ENCODE measurements around the gene SDS. TPM values are rescaled to one million over a fixed set of nuclear protein-coding genes. Genes with fewer than 3 reads are reported as not detected.
A peak's percentile ranks its signal among the peaks of the same experiment; 100 is the strongest.

The SDS gene
- total RNA-seq, 2 experiments from 2014 or later, result not detected

DNA sequence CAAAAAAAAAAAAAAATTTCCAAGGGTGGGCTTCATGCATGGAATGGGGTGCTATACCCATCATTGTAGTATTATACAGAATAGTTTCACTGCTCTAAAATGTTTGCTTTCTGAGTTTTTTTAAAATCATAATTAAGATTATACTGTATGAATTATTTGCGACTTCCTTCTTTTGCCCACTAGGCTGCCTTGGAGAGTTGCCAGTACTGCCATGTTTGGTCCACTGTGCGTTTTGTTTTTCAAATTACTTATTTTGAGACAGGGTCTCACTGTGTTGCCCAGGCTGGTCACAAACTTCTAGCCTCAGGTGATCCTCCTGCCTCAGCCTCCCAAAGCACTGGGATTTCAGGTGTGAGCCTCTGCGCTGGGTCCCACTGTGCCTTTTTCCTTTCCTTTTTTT, 25.4 kb downstream of the SDS start:
- intact Hi-C loops (cut with micrococcal nuclease), result no loop called here
- Mint-ChIP-seq H3K27me3 (ENCODE audit: low read depth) (no peaks in the 10 kb centered on the region), H3K4me1 (ENCODE audit: low read depth) (no peaks in the 10 kb centered on the region), H3K4me3 (no peak overlapping the region), H3K9me3 (no peaks in the 10 kb centered on the region), H3K27ac (no peak overlapping the region), H3K36me3 (ENCODE audit: low read depth) (peaks cover 16% of the 10 kb centered on the region)
- CTCF ChIA-PET, result interaction anchor here (1.4 kb wide), 1 partner anchor 47 kb away, joined by 6 read pairs; no protein-coding TSS in a partner anchor
- DNase-seq, result no peak

DNA sequence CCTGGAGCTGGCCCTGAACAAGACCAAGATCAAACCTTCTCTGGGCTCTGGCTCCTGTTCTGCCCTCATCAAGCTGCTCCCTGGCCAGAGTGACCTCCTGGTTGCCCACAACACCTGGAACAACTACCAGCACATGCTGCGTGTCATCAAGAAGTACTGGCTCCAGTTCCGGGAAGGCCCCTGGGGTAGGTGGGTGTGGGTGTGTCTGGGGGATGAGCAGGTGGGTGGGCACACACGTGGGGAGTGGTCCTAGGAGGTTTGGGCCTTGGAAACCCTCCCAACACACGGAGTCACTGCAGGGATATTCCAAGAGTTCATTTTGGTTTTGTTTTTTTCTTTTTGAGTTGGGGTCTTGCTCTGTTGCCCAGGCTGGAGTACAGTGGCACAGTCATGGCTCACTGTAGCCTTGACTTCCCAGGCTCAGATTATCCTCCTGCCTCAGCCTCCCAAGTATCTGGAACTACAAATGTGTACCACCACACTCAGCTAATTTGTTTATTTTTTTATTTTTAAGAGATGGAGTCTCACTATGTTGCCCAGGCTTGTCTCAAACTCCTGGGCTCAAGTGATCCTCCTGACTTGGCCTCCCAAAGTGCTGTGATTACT, 28.8 kb downstream of the SDS start:
- H3K27me3 Mint-ChIP-seq (ENCODE audit: low read depth), result no peaks in the 10 kb centered on the region
- no peak for DNase-seq
- peaks cover 14% of the 10 kb centered on the region for H3K36me3 Mint-ChIP-seq (ENCODE audit: low read depth)
- H3K9me3 Mint-ChIP-seq, result no peaks in the 10 kb centered on the region
- H3K27ac Mint-ChIP-seq, result no peak overlapping the region
- no peaks in the 10 kb centered on the region for H3K4me1 Mint-ChIP-seq (ENCODE audit: low read depth)
- no peak overlapping the region for H3K4me3 Mint-ChIP-seq
- CTCF ChIA-PET, result no interaction called here
- intact Hi-C loops (cut with micrococcal nuclease), result no loop called here

DNA sequence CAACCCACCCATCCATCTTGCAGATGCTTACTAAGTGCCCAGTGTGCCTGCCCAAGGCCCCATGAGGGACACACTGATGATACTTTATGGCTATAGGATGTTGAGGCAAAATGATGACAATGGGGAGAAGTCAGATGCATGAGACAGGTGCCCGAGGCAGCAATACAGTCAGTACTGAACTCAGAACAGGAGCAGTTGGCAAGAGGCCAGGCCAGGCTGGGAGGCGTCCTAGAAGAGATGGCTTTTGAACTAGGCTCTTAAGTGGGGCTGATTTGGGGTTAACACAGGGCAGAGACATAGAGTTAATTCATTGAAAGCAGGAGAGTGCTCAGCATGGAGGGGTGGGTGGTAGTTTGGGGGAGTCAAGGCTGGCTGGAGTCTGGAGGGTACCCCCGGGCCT, 29.7 kb downstream of the SDS start:
- Mint-ChIP-seq H3K36me3 (ENCODE audit: low read depth) (peaks cover 17% of the 10 kb centered on the region), H3K9me3 (no peaks in the 10 kb centered on the region), H3K27me3 (ENCODE audit: low read depth) (no peaks in the 10 kb centered on the region), H3K4me3 (no peak overlapping the region), H3K4me1 (ENCODE audit: low read depth) (no peaks in the 10 kb centered on the region), H3K27ac (no peak overlapping the region)
- intact Hi-C loops (cut with micrococcal nuclease), result no loop called here
- CTCF ChIA-PET, result interaction anchor here (0.6 kb wide), 1 partner anchor 104 kb away, joined by 3 read pairs; no protein-coding TSS in a partner anchor
- peak; percentile 16 for DNase-seq

DNA sequence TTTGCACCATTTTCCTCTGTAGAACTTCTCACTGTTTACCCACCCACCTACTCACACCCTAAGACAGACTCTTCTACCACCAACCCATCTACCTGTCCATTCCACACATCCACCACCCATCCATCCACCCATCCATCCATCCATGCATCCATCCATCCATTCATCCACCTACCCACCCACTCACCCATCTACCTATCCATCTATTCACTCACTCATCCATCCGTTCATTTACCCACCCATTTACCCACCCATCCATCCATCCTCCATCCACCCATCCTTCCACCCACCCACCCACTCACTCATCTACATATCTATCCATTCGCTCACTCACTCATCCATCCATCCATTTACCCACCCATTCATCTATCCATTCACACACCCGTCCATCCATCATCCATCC, 30.2 kb downstream of the SDS start:
- intact Hi-C loops (cut with micrococcal nuclease), result no loop called here
- CTCF ChIA-PET, result no interaction called here
- no peak overlapping the region for H3K27ac Mint-ChIP-seq
- H3K4me1 Mint-ChIP-seq (ENCODE audit: low read depth), result no peaks in the 10 kb centered on the region
- H3K4me3 Mint-ChIP-seq, result no peak overlapping the region
- no peak for DNase-seq
- no peaks in the 10 kb centered on the region for H3K9me3 Mint-ChIP-seq
- no peaks in the 10 kb centered on the region for H3K27me3 Mint-ChIP-seq (ENCODE audit: low read depth)
- peaks cover 17% of the 10 kb centered on the region for H3K36me3 Mint-ChIP-seq (ENCODE audit: low read depth)

DNA sequence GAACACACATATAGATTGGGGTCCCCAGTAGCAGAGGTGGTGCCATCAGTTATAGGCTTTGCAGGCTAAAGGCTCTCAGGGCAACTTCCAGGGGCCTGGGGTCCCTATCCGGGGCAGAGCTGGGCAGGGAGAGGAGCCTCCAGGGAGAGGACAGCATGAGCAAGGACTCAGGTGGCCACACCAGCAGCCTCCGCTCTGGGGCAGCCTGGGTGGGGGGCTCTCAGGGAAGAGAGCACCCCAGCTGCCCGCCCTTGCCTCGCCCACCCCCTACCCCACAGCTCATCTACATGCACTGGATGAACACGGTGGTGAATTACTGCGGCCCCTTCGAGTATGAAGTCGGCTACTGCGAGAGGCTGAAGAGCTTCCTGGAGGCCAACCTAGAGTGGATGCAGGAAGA, 31.3 kb downstream of the SDS start:
- Mint-ChIP-seq H3K4me3 (no peak overlapping the region), H3K36me3 (ENCODE audit: low read depth) (peaks cover 17% of the 10 kb centered on the region), H3K27ac (no peak overlapping the region), H3K9me3 (no peaks in the 10 kb centered on the region), H3K27me3 (ENCODE audit: low read depth) (no peaks in the 10 kb centered on the region), H3K4me1 (ENCODE audit: low read depth) (no peaks in the 10 kb centered on the region)
- intact Hi-C loops (cut with micrococcal nuclease), result no loop called here
- CTCF ChIA-PET, result no interaction called here
- no peak for DNase-seq

DNA sequence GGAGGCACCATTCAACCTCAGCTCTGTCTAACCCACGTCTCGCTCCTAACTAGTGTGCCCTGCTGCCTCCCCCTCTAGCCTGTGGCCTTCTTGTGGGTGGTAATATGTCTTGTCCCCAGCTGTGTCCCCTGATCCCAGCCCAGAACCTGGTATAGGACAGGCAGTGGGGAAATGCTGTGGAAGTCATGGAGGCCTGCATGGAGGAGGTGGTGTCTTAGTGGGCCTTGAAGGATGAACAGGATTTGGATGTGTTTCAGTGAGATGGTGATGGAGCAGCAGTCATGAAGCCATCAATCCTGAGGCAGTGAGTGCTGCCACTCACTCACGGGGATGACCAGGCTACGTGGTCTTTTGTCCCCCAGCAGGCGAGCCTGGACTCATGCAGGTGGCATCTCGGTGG, 31.9 kb downstream of the SDS start:
- CTCF ChIA-PET, result no interaction called here
- Mint-ChIP-seq H3K27ac (no peak overlapping the region), H3K36me3 (ENCODE audit: low read depth) (peaks cover 13% of the 10 kb centered on the region), H3K27me3 (ENCODE audit: low read depth) (no peaks in the 10 kb centered on the region), H3K4me3 (no peak overlapping the region), H3K9me3 (no peaks in the 10 kb centered on the region), H3K4me1 (ENCODE audit: low read depth) (no peaks in the 10 kb centered on the region)
- DNase-seq, result no peak
- intact Hi-C loops (cut with micrococcal nuclease), result no loop called here

GRCh38 chr12:113370923-113371682, 32.6 kb downstream of the SDS start:
- H3K4me3 Mint-ChIP-seq, result no peak overlapping the region
- DNase-seq, result no peak
- peaks cover 13% of the 10 kb centered on the region for H3K36me3 Mint-ChIP-seq (ENCODE audit: low read depth)
- CTCF ChIA-PET, result no interaction called here
- H3K27me3 Mint-ChIP-seq (ENCODE audit: low read depth), result no peaks in the 10 kb centered on the region
- no peak overlapping the region for H3K27ac Mint-ChIP-seq
- intact Hi-C loops (cut with micrococcal nuclease), result no loop called here
- H3K4me1 Mint-ChIP-seq (ENCODE audit: low read depth), result no peaks in the 10 kb centered on the region
- H3K9me3 Mint-ChIP-seq, result no peaks in the 10 kb centered on the region

DNA sequence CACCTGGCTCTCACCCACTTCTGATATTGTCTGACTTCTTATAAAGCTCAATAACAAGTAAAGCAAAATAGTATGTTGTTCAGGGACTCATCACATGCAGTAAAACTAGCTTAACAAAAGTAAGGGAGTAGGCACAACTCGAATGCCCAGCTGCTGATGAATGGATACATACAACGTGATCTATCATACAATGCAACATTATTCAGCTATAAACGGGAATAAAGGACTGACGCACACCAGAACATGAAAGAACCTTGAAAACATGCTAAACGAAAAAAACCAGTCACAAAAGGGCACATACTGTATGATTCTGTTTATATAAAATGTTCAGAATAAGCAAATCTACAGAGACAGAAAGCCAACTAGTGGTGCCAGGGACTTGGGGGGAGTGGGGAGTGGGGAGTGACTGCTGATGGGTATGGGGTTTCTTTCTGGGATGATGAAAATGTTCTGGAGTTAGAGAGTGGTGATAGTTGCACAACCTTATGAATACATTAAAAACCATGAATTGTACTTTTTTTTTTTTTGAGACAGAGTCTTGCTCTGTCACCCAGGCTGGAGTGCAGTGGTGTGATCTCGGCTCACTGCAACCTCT, 34.2 kb downstream of the SDS start:
- H3K27ac Mint-ChIP-seq, result no peak overlapping the region
- intact Hi-C loops (cut with micrococcal nuclease), result no loop called here
- CTCF ChIA-PET, result no interaction called here
- H3K4me3 Mint-ChIP-seq, result no peak overlapping the region
- no peaks in the 10 kb centered on the region for H3K9me3 Mint-ChIP-seq
- no peaks in the 10 kb centered on the region for H3K27me3 Mint-ChIP-seq (ENCODE audit: low read depth)
- H3K4me1 Mint-ChIP-seq (ENCODE audit: low read depth), result no peaks in the 10 kb centered on the region
- DNase-seq, result no peak
- H3K36me3 Mint-ChIP-seq (ENCODE audit: low read depth), result peaks cover 13% of the 10 kb centered on the region

DNA sequence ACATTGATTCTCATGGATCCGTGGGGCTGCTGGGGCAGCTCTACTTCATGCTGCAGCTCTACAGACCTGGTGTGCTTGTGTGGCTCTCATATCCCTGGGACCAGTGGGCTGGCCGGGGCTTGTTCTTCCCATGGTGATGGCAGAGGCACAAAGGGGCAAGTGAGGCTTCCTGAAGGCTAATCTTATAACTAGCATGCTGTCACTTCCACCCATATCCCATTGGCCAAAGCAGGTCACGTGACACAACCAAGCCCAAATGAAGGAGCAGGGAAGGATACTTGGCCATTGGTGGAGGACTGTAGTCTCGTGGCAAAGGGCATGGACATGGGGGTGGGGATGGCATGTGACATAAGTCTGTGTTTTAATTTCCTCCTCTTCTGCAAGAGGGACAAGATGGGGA, 35.4 kb downstream of the SDS start:
- Mint-ChIP-seq H3K36me3 (ENCODE audit: low read depth) (peaks cover 12% of the 10 kb centered on the region), H3K27ac (no peak overlapping the region), H3K9me3 (no peaks in the 10 kb centered on the region), H3K4me1 (ENCODE audit: low read depth) (no peaks in the 10 kb centered on the region), H3K4me3 (no peak overlapping the region), H3K27me3 (ENCODE audit: low read depth) (no peaks in the 10 kb centered on the region)
- intact Hi-C loops (cut with micrococcal nuclease), result no loop called here
- DNase-seq, result no peak
- CTCF ChIA-PET, result no interaction called here

- H3K36me3 Mint-ChIP-seq (ENCODE audit: low read depth), result peaks cover 12% of the 10 kb centered on the region
- H3K9me3 Mint-ChIP-seq, result no peaks in the 10 kb centered on the region
- no peak overlapping the region for H3K27ac Mint-ChIP-seq
- DNase-seq, result no peak
- intact Hi-C loops (cut with micrococcal nuclease), result no loop called here
- H3K4me3 Mint-ChIP-seq, result no peak overlapping the region
- H3K4me1 Mint-ChIP-seq (ENCODE audit: low read depth), result no peaks in the 10 kb centered on the region
- CTCF ChIA-PET, result no interaction called here
- no peaks in the 10 kb centered on the region for H3K27me3 Mint-ChIP-seq (ENCODE audit: low read depth)
Observed at GRCh38 chr12:113366827-113367226, 36.9 kb downstream of the SDS start.

- H3K9me3 Mint-ChIP-seq, result no peaks in the 10 kb centered on the region
- H3K27ac Mint-ChIP-seq, result no peak overlapping the region
- CTCF ChIA-PET, result interaction anchor here (0.6 kb wide), 1 partner anchor 158 kb away, joined by 3 read pairs; no protein-coding TSS in a partner anchor
- peaks cover under 1% of the 10 kb centered on the region for H3K4me1 Mint-ChIP-seq (ENCODE audit: low read depth)
- intact Hi-C loops (cut with micrococcal nuclease), result no loop called here
- H3K36me3 Mint-ChIP-seq (ENCODE audit: low read depth), result peaks cover 12% of the 10 kb centered on the region
- no peak overlapping the region for H3K4me3 Mint-ChIP-seq
- no peaks in the 10 kb centered on the region for H3K27me3 Mint-ChIP-seq (ENCODE audit: low read depth)
- DNase-seq, result no peak
Observed at GRCh38 chr12:113365639-113366395, 37.9 kb downstream of the SDS start.

DNA sequence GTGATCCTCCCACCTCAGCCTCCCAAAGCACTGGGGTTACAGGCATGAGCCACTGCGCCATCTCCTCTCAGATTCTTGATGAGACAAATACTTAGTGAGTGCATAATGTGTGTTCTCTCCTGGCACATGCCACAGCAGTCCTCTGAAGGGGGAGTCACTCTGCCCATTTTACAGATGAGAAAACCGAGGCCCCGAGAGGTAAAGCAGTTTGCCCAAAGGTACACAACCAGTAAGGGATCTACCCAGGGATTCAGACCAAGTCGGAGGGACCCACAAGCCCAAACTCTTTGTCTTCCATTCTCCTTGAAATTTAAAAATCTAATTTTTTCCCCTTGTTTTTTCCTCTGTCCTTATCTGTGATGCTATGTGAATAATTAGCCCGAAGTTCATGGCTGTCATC, 39.0 kb downstream of the SDS start:
- CTCF ChIA-PET, result no interaction called here
- intact Hi-C loops (cut with micrococcal nuclease), result no loop called here
- no peak for DNase-seq
- H3K36me3 Mint-ChIP-seq (ENCODE audit: low read depth), result peaks cover 12% of the 10 kb centered on the region
- peaks cover 7% of the 10 kb centered on the region for H3K4me1 Mint-ChIP-seq (ENCODE audit: low read depth)
- H3K27me3 Mint-ChIP-seq (ENCODE audit: low read depth), result no peaks in the 10 kb centered on the region
- no peak overlapping the region for H3K4me3 Mint-ChIP-seq
- H3K9me3 Mint-ChIP-seq, result no peaks in the 10 kb centered on the region
- H3K27ac Mint-ChIP-seq, result no peak overlapping the region

Measured in activated naive CD4-positive, alpha-beta T cell treated with anti-CD3 and anti-CD28 coated beads for 36 hours (primary cell).